ENCODE data around the gene GGT5.

The GGT5 gene

GRCh38 chr22:24191893-24192292, 53.0 kb downstream of the GGT5 start:
- no peaks in the 10 kb centered on the region for H3K36me3 ChIP-seq (ENCODE audit: control insufficient read depth in 5 of 5, insufficient read depth in 5 of 5, low read length in 5 of 5)
- H3K9ac ChIP-seq (ENCODE audit: low read length in 5 of 5): no peak overlapping the region
- peaks cover 0 to 15% (median 5%) of the 10 kb centered on the region in 5 donors for H3K4me1 ChIP-seq (ENCODE audit: control insufficient read depth in 5 of 5, insufficient read depth in 5 of 5, low read length in 5 of 5)
- no peaks in the 10 kb centered on the region for H3K27me3 ChIP-seq (ENCODE audit: control insufficient read depth in 5 of 5, insufficient read depth in 4 of 5, low read length in 5 of 5)
- no peaks in the 10 kb centered on the region for H3K9me3 ChIP-seq (ENCODE audit: control insufficient read depth in 5 of 5, low read length in 5 of 5)
- H3K4me3 ChIP-seq (ENCODE audit: low read depth in 1 of 5, low read length in 5 of 5): no peak overlapping the region
- no peak overlapping the region for H3K27ac ChIP-seq (ENCODE audit: low read depth, low read length)

GRCh38 chr22:24191381-24191841, 53.5 kb downstream of the GGT5 start:
- no peak overlapping the region for H3K27ac ChIP-seq (ENCODE audit: low read depth, low read length)
- no peaks in the 10 kb centered on the region for H3K9me3 ChIP-seq (ENCODE audit: control insufficient read depth in 5 of 5, low read length in 5 of 5)
- H3K9ac ChIP-seq (ENCODE audit: low read length in 5 of 5): no peak overlapping the region
- H3K4me1 ChIP-seq (ENCODE audit: control insufficient read depth in 5 of 5, insufficient read depth in 5 of 5, low read length in 5 of 5): peaks cover 0 to 15% (median 5%) of the 10 kb centered on the region in 5 donors
- H3K4me3 ChIP-seq (ENCODE audit: low read depth in 1 of 5, low read length in 5 of 5): no peak overlapping the region
- no peaks in the 10 kb centered on the region for H3K36me3 ChIP-seq (ENCODE audit: control insufficient read depth in 5 of 5, insufficient read depth in 5 of 5, low read length in 5 of 5)
- no peaks in the 10 kb centered on the region for H3K27me3 ChIP-seq (ENCODE audit: control insufficient read depth in 5 of 5, insufficient read depth in 4 of 5, low read length in 5 of 5)

- no peak overlapping the region for H3K27ac ChIP-seq (ENCODE audit: low read depth, low read length)
- H3K4me1 ChIP-seq (ENCODE audit: control insufficient read depth in 5 of 5, insufficient read depth in 5 of 5, low read length in 5 of 5): peaks cover 0 to 15% (median 5%) of the 10 kb centered on the region in 5 donors
- no peaks in the 10 kb centered on the region for H3K27me3 ChIP-seq (ENCODE audit: control insufficient read depth in 5 of 5, insufficient read depth in 4 of 5, low read length in 5 of 5)
- H3K9ac ChIP-seq (ENCODE audit: low read length in 5 of 5): no peak overlapping the region
- H3K9me3 ChIP-seq (ENCODE audit: control insufficient read depth in 5 of 5, low read length in 5 of 5): no peaks in the 10 kb centered on the region
- H3K4me3 ChIP-seq (ENCODE audit: low read depth in 1 of 5, low read length in 5 of 5): no peak overlapping the region
- no peaks in the 10 kb centered on the region for H3K36me3 ChIP-seq (ENCODE audit: control insufficient read depth in 5 of 5, insufficient read depth in 5 of 5, low read length in 5 of 5)
These were observed 54.2 kb downstream of the GGT5 start for GRCh38 chr22:24190596-24191208.

- H3K36me3 ChIP-seq (ENCODE audit: control insufficient read depth in 5 of 5, insufficient read depth in 5 of 5, low read length in 5 of 5): no peaks in the 10 kb centered on the region
- no peak overlapping the region for H3K4me3 ChIP-seq (ENCODE audit: low read depth in 1 of 5, low read length in 5 of 5)
- H3K27me3 ChIP-seq (ENCODE audit: control insufficient read depth in 5 of 5, insufficient read depth in 4 of 5, low read length in 5 of 5): no peaks in the 10 kb centered on the region
- H3K27ac ChIP-seq (ENCODE audit: low read depth, low read length): no peak overlapping the region
- peaks cover 0 to 15% (median 5%) of the 10 kb centered on the region in 5 donors for H3K4me1 ChIP-seq (ENCODE audit: control insufficient read depth in 5 of 5, insufficient read depth in 5 of 5, low read length in 5 of 5)
- no peak overlapping the region for H3K9ac ChIP-seq (ENCODE audit: low read length in 5 of 5)
- H3K9me3 ChIP-seq (ENCODE audit: control insufficient read depth in 5 of 5, low read length in 5 of 5): no peaks in the 10 kb centered on the region
These were observed 54.7 kb downstream of the GGT5 start for GRCh38 chr22:24190159-24190540.

GRCh38 chr22:24189249-24190158, 55.4 kb downstream of the GGT5 start:
- Histone ChIP-seq H3K4me1 (ENCODE audit: control insufficient read depth in 5 of 5, insufficient read depth in 5 of 5, low read length in 5 of 5) (peaks cover 0 to 15% (median 5%) of the 10 kb centered on the region in 5 donors), H3K27ac (ENCODE audit: low read depth, low read length) (no peak overlapping the region), H3K9me3 (ENCODE audit: control insufficient read depth in 5 of 5, low read length in 5 of 5) (no peaks in the 10 kb centered on the region), H3K27me3 (ENCODE audit: control insufficient read depth in 5 of 5, insufficient read depth in 4 of 5, low read length in 5 of 5) (no peaks in the 10 kb centered on the region), H3K4me3 (ENCODE audit: low read depth in 1 of 5, low read length in 5 of 5) (no peak overlapping the region), H3K36me3 (ENCODE audit: control insufficient read depth in 5 of 5, insufficient read depth in 5 of 5, low read length in 5 of 5) (no peaks in the 10 kb centered on the region), H3K9ac (ENCODE audit: low read length in 5 of 5) (no peak overlapping the region)

DNA sequence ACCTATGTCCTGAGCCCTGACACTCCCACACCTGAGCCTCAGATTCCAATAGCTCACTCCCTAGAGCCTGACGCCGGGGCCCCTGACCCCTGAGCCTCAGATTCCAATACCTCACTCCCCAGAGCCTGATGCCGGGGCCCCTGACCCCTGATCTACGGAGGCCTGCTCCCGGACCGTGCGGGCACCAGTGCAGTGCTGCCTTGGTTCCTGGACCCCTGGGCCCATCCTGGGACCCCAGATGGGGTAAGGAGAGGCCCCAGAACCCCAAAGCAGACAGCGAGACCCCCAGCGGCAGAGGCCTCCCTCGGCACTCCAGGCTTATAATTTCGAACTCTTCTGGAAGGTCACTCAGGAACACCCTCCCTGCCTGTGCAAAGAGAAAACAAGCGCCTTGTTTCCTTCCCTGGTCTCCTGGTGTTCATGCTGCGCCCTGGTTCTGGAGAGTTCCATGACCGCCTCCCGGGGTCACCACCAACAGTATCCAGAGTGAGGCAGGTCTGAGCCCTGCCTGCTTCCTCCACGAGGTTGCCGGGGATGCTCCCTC, 56.1 kb downstream of the GGT5 start:
- Histone ChIP-seq H3K27me3 (ENCODE audit: control insufficient read depth in 5 of 5, insufficient read depth in 4 of 5, low read length in 5 of 5) (no peaks in the 10 kb centered on the region), H3K36me3 (ENCODE audit: control insufficient read depth in 5 of 5, insufficient read depth in 5 of 5, low read length in 5 of 5) (no peaks in the 10 kb centered on the region), H3K9me3 (ENCODE audit: control insufficient read depth in 5 of 5, low read length in 5 of 5) (no peaks in the 10 kb centered on the region), H3K4me3 (ENCODE audit: low read depth in 1 of 5, low read length in 5 of 5) (no peak overlapping the region), H3K4me1 (ENCODE audit: control insufficient read depth in 5 of 5, insufficient read depth in 5 of 5, low read length in 5 of 5) (peaks cover 0 to 15% (median 5%) of the 10 kb centered on the region in 5 donors), H3K9ac (ENCODE audit: low read length in 5 of 5) (no peak overlapping the region), H3K27ac (ENCODE audit: low read depth, low read length) (no peak overlapping the region)

GRCh38 chr22:24187731-24188644, 56.9 kb downstream of the GGT5 start:
- peaks cover 0 to 15% (median 5%) of the 10 kb centered on the region in 5 donors for H3K4me1 ChIP-seq (ENCODE audit: control insufficient read depth in 5 of 5, insufficient read depth in 5 of 5, low read length in 5 of 5)

DNA sequence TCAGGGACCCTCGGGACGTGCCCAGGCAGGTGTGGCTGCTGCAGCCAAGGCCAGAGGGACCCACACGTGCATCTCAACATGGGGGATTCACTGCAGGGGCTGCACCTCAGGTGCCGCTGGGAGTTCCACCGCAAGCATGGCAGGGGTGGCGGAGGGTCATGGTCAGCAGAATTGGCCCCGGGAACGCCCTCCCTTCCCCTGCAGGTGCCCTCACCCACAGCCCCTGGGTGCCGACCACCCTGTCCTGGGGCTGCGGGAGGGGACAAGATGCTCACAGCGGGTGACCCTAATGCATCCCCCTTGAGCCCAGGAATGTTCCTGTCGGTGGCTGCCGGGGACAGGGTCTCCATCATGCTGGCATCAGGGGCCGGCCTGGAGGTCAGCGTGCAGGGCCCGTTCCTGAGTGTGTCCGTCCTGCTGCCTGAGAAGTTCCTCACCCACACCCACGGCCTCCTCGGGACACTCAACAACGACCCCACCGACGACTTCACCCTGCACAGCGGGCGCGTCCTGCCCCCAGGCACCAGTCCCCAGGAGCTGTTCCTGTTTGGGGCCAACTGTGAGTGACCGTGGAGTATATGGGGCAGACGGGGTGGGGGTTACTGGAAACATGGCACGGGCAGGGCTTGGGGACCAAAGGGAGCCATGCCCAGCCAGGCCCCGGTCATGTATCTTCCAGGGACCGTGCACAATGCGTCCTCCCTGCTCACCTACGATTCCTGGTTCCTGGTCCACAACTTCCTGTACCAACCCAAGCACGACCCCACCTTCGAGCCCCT, 57.8 kb downstream of the GGT5 start:
- Histone ChIP-seq H3K9me3 (ENCODE audit: control insufficient read depth in 5 of 5, low read length in 5 of 5) (no peaks in the 10 kb centered on the region), H3K27ac (ENCODE audit: low read depth, low read length) (no peak overlapping the region)

More at GRCh38 chr22:24187731-24188644, 56.9 kb downstream of the GGT5 start:
- no peak overlapping the region for H3K27ac ChIP-seq (ENCODE audit: low read depth, low read length)
- H3K27me3 ChIP-seq (ENCODE audit: control insufficient read depth in 5 of 5, insufficient read depth in 4 of 5, low read length in 5 of 5): no peaks in the 10 kb centered on the region
- H3K9me3 ChIP-seq (ENCODE audit: control insufficient read depth in 5 of 5, low read length in 5 of 5): no peaks in the 10 kb centered on the region
- H3K36me3 ChIP-seq (ENCODE audit: control insufficient read depth in 5 of 5, insufficient read depth in 5 of 5, low read length in 5 of 5): no peaks in the 10 kb centered on the region
- no peak overlapping the region for H3K9ac ChIP-seq (ENCODE audit: low read length in 5 of 5)
- H3K4me3 ChIP-seq (ENCODE audit: low read depth in 1 of 5, low read length in 5 of 5): no peak overlapping the region

DNA sequence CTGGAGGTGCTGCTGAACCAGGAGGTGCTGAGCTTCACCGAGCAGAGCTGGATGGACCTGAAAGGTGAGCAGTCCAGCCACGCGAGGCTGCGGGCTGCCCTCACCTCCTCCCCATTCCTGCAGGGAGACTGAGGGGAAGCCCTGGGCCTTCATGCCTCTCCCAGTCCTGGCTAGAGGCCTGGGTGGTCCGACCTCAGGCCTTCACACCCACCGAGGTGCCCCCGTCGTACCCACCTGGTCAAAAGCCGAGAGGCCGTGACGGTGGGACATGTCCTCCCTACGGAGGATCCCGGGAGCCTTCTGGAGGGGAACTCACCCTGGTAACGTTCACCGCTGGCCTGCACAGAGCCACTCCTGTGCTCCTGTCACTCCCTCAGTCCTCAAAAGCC, 58.5 kb downstream of the GGT5 start:
- Histone ChIP-seq H3K9ac (ENCODE audit: low read length in 5 of 5) (no peak overlapping the region), H3K27ac (ENCODE audit: low read depth, low read length) (no peak overlapping the region), H3K9me3 (ENCODE audit: control insufficient read depth in 5 of 5, low read length in 5 of 5) (no peaks in the 10 kb centered on the region), H3K4me1 (ENCODE audit: control insufficient read depth in 5 of 5, insufficient read depth in 5 of 5, low read length in 5 of 5) (peaks cover 0 to 24% (median 9%) of the 10 kb centered on the region in 5 donors), H3K36me3 (ENCODE audit: control insufficient read depth in 5 of 5, insufficient read depth in 5 of 5, low read length in 5 of 5) (no peaks in the 10 kb centered on the region), H3K4me3 (ENCODE audit: low read depth in 1 of 5, low read length in 5 of 5) (no peak overlapping the region), H3K27me3 (ENCODE audit: control insufficient read depth in 5 of 5, insufficient read depth in 4 of 5, low read length in 5 of 5) (no peaks in the 10 kb centered on the region)

More for the DNA sequence above, 57.8 kb downstream of the GGT5 start:
- Histone ChIP-seq H3K27me3 (ENCODE audit: control insufficient read depth in 5 of 5, insufficient read depth in 4 of 5, low read length in 5 of 5) (no peaks in the 10 kb centered on the region), H3K4me3 (ENCODE audit: low read depth in 1 of 5, low read length in 5 of 5) (no peak overlapping the region), H3K36me3 (ENCODE audit: control insufficient read depth in 5 of 5, insufficient read depth in 5 of 5, low read length in 5 of 5) (no peaks in the 10 kb centered on the region), H3K4me1 (ENCODE audit: control insufficient read depth in 5 of 5, insufficient read depth in 5 of 5, low read length in 5 of 5) (peaks cover 0 to 17% (median 5%) of the 10 kb centered on the region in 5 donors), H3K9ac (ENCODE audit: low read length in 5 of 5) (no peak overlapping the region)

Data from subcutaneous abdominal adipose tissue (tissue), 5 donors.